ENCODE measurements around the gene COL26A1. TPM values are rescaled to one million over a fixed set of nuclear protein-coding genes. Genes with fewer than 3 reads are reported as not detected.
"Not testable (repeated sequence)": the region's sequence is repeated elsewhere in the genome, so short reads cannot be mapped to it uniquely, and the experiment has no call there.

The COL26A1 gene
- total RNA-seq, 2 donors from 2014 or later: not detected

DNA sequence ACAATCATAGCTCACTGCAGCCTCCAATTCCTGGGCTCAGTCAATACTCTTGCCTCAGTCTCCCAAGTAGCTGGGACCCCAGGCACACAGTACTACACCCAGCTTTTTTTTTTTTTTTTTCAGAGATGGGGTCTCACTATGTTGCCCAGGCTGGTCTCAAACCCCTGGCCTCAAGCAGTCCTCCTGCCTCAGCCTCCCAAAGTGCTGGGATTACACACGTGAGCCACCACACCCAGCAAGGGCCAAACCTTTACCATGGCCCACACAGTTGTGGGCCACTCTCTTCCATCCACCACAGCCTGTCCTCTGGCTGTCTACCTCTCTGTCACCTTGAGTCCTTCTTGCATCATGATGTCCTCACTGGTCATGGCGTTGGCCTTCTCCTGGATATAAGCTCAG, 242.3 kb downstream of the COL26A1 start:
- not testable (repeated sequence) for H3K9me3 Mint-ChIP-seq; ATAC-seq; H3K4me1 Mint-ChIP-seq (ENCODE audit: low read depth in 2 of 2)

DNA sequence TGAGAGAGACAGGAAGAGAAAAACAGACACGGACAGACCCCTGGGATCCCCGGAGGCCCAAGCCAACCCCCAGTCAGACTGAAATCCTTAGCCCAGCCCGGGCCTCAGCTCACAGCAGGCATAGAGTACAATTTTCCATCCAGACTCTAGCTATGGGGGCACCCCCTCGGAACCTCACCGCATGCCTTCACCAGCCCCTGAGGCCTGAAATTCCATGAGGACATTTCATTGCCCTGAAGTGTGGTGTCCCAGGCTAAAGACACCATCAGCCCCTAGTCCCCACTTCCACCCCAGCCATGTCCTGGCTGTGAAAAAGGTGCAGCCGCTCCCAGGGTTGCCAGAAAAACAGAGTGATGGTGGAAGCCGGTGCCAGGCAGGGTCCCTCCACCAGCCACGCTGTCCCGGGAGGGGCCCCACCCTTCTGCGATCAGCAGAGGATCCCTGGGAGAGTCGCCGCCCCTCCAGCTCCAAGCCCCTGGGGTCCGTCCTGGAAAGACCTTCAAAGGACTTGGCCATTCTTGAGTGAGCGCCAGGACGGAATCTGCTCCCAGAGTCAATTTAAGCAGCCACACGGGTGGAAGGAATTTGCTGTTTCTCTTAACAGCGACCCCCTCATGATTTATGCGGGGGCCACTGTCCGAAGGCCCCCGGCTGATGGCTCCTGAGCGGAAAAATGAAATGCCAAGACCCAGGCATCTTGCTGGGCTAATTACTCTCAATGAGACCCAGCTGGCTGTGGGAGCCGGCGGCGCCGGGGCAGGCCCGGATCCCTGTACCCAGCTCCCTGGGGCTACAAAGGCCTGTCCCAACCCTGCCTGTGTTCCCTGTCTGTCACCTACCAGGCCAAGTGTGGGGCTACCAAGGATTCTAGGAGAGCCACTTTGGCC, 243.2 kb downstream of the COL26A1 start:
- no peak overlapping the region for H3K4me3 Mint-ChIP-seq
- H3K9me3 Mint-ChIP-seq: no peaks in the 10 kb centered on the region
- no peak overlapping the region for H3K27ac Mint-ChIP-seq
- peaks cover 0 to 4% of the 10 kb centered on the region in 2 donors for H3K27me3 Mint-ChIP-seq
- ATAC-seq (no peak), DNase-seq (ENCODE audit: low spot score) (no peak)
- no peaks in the 10 kb centered on the region for H3K36me3 Mint-ChIP-seq
- no peaks in the 10 kb centered on the region for H3K4me1 Mint-ChIP-seq (ENCODE audit: low read depth in 2 of 2)

More for the DNA sequence above, 242.3 kb downstream of the COL26A1 start:
- not testable (repeated sequence) for H3K4me3 Mint-ChIP-seq; H3K27me3 Mint-ChIP-seq; H3K36me3 Mint-ChIP-seq; DNase-seq (ENCODE audit: low spot score); H3K27ac Mint-ChIP-seq

DNA sequence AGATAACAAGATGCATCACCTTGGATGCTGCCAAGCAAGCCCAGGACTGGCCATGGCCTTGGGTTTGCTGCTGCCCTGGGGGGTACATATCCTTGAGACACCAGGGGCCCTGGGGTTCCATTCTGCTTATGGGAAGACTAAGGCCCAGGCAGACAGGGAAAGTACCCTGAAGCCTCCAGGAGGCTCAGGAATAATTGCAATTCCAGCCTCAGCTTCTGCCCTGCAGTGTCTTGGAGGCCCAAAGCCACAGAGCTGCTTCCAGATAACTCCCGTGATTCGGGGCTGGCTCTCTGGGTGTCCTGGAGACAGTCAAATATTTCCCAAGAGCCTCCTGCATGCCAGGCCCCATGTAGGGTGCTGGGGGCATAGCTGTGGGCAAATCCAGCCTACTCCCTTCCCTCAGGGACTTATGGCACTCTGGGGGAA, 243.8 kb downstream of the COL26A1 start:
- Mint-ChIP-seq H3K9me3 (no peaks in the 10 kb centered on the region), H3K4me3 (no peak overlapping the region), H3K27ac (no peak overlapping the region), H3K4me1 (ENCODE audit: low read depth in 2 of 2) (no peaks in the 10 kb centered on the region), H3K36me3 (no peaks in the 10 kb centered on the region), H3K27me3 (peaks cover 0 to 4% of the 10 kb centered on the region in 2 donors)
- ATAC-seq (no peak), DNase-seq (ENCODE audit: low spot score) (no peak)

Other genes with a start within 250 kb of the COL26A1 start
- not detected for gene SERPINE1, start 235.8 kb upstream of the COL26A1 start, total RNA-seq
- 10 to 100 TPM; 30.9 to 39.4 TPM for gene AP1S1, start 208.4 kb upstream of the COL26A1 start, total RNA-seq
- under 1 TPM in 1 of 2 donors, not detected in 1; 0.31 TPM for gene VGF, start 197.3 kb upstream of the COL26A1 start, total RNA-seq
- not detected for gene NAT16, start 182.6 kb upstream of the COL26A1 start, total RNA-seq
- gene MOGAT3, start 161.8 kb upstream of the COL26A1 start, total RNA-seq: not detected
- gene PLOD3, start 145.3 kb upstream of the COL26A1 start, total RNA-seq: 10 to 100 TPM; 66.2 to 72.3 TPM
- 10 to 100 TPM; 57.6 to 57.8 TPM for gene ZNHIT1, start 144.7 kb upstream of the COL26A1 start, total RNA-seq
- 10 to 100 TPM; 16.6 to 34.0 TPM for gene CLDN15, start 125.1 kb upstream of the COL26A1 start, total RNA-seq
- 100 to 1,000 TPM in 1 of 2 donors, 10 to 100 TPM in 1; 93.1 to 102 TPM for gene FIS1, start 117.8 kb upstream of the COL26A1 start, total RNA-seq
- gene IFT22, start 41.1 kb upstream of the COL26A1 start, total RNA-seq: 1 to 10 TPM; 5.5 to 6.0 TPM

All from natural killer cell treated with Interleukin-12 subunit alpha and Interleukin-12 subunit beta and Interleukin-15 and Interleukin-18, amount 100 ng/mL, for 72 hours (primary cell).